Tibial nerve (tissue), 4 donors: ENCODE data around the gene DAZAP1. TPM values are rescaled to one million over a fixed set of nuclear protein-coding genes. Genes with fewer than 3 reads are reported as not detected.
"Not testable (repeated sequence)": the region's sequence is repeated elsewhere in the genome, so short reads cannot be mapped to it uniquely, and the experiment has no call there.

ENCODE experiments used
- DNase-seq, 2 donors: peaks; one replicate each; pipeline ENCODE4 v3.0.0-alpha.2; 2019; ENCODE audit warnings: low spot score in 2 of 2
- H3K27ac ChIP-seq, 4 donors: fragments of 200-600 bp; sonication (generic) in 3 of 4; one replicate each; pipeline ENCODE4 v1.5.1; 2017 to 2019; ENCODE audit warnings: mild to moderate bottlenecking in 1 of 4
- H3K27me3 ChIP-seq, 2 donors: fragments of 200-600 bp; sonication (generic) in 1 of 2; one replicate each; pipeline versions ENCODE4 v1.5.1 to v1.6.0; 2017 to 2019
- H3K36me3 ChIP-seq, 3 donors: fragments of 200-600 bp; sonication (generic); one replicate each; pipeline ENCODE4 v1.5.1; 2018 to 2019
- H3K4me1 ChIP-seq, 4 donors: fragments of 200-600 bp; sonication (generic) in 3 of 4; one replicate each; pipeline ENCODE4 v1.5.1; 2017 to 2019
- H3K4me3 ChIP-seq, 4 donors: fragments of 200-600 bp; sonication (generic) in 3 of 4; one replicate each; pipeline ENCODE4 v1.5.1; 2017 to 2019; ENCODE audit warnings: mild to moderate bottlenecking in 1 of 4, moderate library complexity in 1 of 4
- H3K9me3 ChIP-seq, 4 donors: fragments of 200-600 bp; sonication (generic) in 3 of 4; one replicate each; pipeline ENCODE4 v1.5.1; 2017 to 2019
- CTCF ChIP-seq, 5 experiments: fragments of 200-600 bp in 3 of 5; fragments of 450-650 bp in 2 of 5; sonication (generic) in 3 of 5; IDR thresholded peaks; one replicate each; pipeline ENCODE4 v1.5.1; 2016 to 2019; ENCODE audit warnings: antibody characterized with exemption in 5 of 5, mild to moderate bottlenecking in 3 of 5, moderate library complexity in 2 of 5
- EP300 ChIP-seq, 2 donors: sonication (generic); formaldehyde crosslinking; IDR thresholded peaks; one replicate each; pipeline ENCODE4 v1.6.1; 2017; ENCODE audit warnings: antibody characterized with exemption in 2 of 2, mild to moderate bottlenecking in 1 of 2
- POLR2A ChIP-seq, 2 donors: fragments of 450-650 bp; IDR thresholded peaks; one replicate each; pipeline ENCODE4 v1.6.1; 2017; ENCODE audit warnings: antibody characterized with exemption in 2 of 2, mild to moderate bottlenecking in 2 of 2, moderate library complexity in 2 of 2
- WGBS, 2 donors: methylation state at CpG; one replicate each; pipeline ENCODE4 v1.1.5; 2018; 5-methylcytosine and 5-hydroxymethylcytosine counted together
- total RNA-seq, 4 donors: library from RNA; depleted of rRNA; stranded (reverse); fragments of >200 nt; gene quantifications; one replicate each; pipeline ENCODE4 v1.1.0, GENCODE V29; 2016

The DAZAP1 gene
- total RNA-seq, 4 donors from 2014 or later, result 34.3 to 68.4 (median 61.0) TPM

- Histone ChIP-seq H3K4me1 (peaks cover 0 to 56% (median 36%) of the 10 kb centered on the region in 4 donors), H3K27me3 (no peaks in the 10 kb centered on the region)
Observed at GRCh38 chr19:1418951-1419738, 11.8 kb downstream of the DAZAP1 start.

GRCh38 chr19:1420085-1420484 lies 12.7 kb downstream of the DAZAP1 start:
- H3K4me3 ChIP-seq, DNase-seq, H3K9me3 ChIP-seq, H3K27me3 ChIP-seq, H3K27ac ChIP-seq: not testable (repeated sequence)
- 94% methylated on average over 20 to 25 of the region's 43 CpGs for WGBS, 2 donors
- peaks cover 0 to 71% (median 20%) of the 10 kb centered on the region in 3 donors for H3K36me3 ChIP-seq
- H3K4me1 ChIP-seq, result peaks cover 0 to 47% (median 33%) of the 10 kb centered on the region in 4 donors

More at GRCh38 chr19:1418951-1419738, 11.8 kb downstream of the DAZAP1 start:
- H3K27ac ChIP-seq, result peak overlapping the region in 2 of 4 donors; percentile 95 to 99
- peaks cover 0 to 62% (median 20%) of the 10 kb centered on the region in 3 donors for H3K36me3 ChIP-seq
- no peak for TF ChIP-seq POLR2A (IDR thresholded peaks at IDR 0.05)
- no peak for TF ChIP-seq EP300 (IDR thresholded peaks at IDR 0.05)
- TF ChIP-seq CTCF (IDR thresholded peaks at IDR 0.05), result no peak
- H3K9me3 ChIP-seq, result no peaks in the 10 kb centered on the region
- no peak overlapping the region for H3K4me3 ChIP-seq
- WGBS, 2 donors, result 84 to 85% methylated on average over 21 of the region's 21 CpGs
- no peak for DNase-seq

- no peak for TF ChIP-seq CTCF (IDR thresholded peaks at IDR 0.05)
- TF ChIP-seq POLR2A (IDR thresholded peaks at IDR 0.05), result no peak
- no peaks in the 10 kb centered on the region for H3K9me3 ChIP-seq
- H3K4me3 ChIP-seq, result no peak overlapping the region
- no peak overlapping the region for H3K27ac ChIP-seq
- DNase-seq, result no peak
- H3K27me3 ChIP-seq, result no peaks in the 10 kb centered on the region
- H3K4me1 ChIP-seq, result peaks cover 0 to 42% (median 29%) of the 10 kb centered on the region in 4 donors
- peaks cover 0 to 76% (median 20%) of the 10 kb centered on the region in 3 donors for H3K36me3 ChIP-seq
- WGBS, 2 donors, result 87 to 88% methylated on average over 15 of the region's 15 CpGs
Observed at GRCh38 chr19:1420590-1420989, 13.2 kb downstream of the DAZAP1 start.

- Histone ChIP-seq H3K4me3 (no peak overlapping the region), H3K27ac (no peak overlapping the region), H3K4me1 (peaks cover 0 to 34% (median 21%) of the 10 kb centered on the region in 4 donors), H3K36me3 (peaks cover 0 to 84% (median 20%) of the 10 kb centered on the region in 3 donors), H3K27me3 (no peaks in the 10 kb centered on the region), H3K9me3 (no peaks in the 10 kb centered on the region)
- 90 to 91% methylated on average over 33 to 35 of the region's 37 CpGs for WGBS, 2 donors
- DNase-seq, result no peak
- TF ChIP-seq CTCF (IDR thresholded peaks at IDR 0.05), result no peak
- no peak for TF ChIP-seq EP300 (IDR thresholded peaks at IDR 0.05)
- no peak for TF ChIP-seq POLR2A (IDR thresholded peaks at IDR 0.05)
Observed at GRCh38 chr19:1421218-1421957, 14.0 kb downstream of the DAZAP1 start.

GRCh38 chr19:1421958-1422305 lies 14.5 kb downstream of the DAZAP1 start:
- peaks cover 0 to 28% (median 16%) of the 10 kb centered on the region in 4 donors for H3K4me1 ChIP-seq
- H3K27me3 ChIP-seq, result no peaks in the 10 kb centered on the region
- H3K27ac ChIP-seq, result no peak overlapping the region
- peaks cover 0 to 90% (median 20%) of the 10 kb centered on the region in 3 donors for H3K36me3 ChIP-seq
- H3K9me3 ChIP-seq, result no peaks in the 10 kb centered on the region
- no peak for TF ChIP-seq POLR2A (IDR thresholded peaks at IDR 0.05)
- no peak for TF ChIP-seq EP300 (IDR thresholded peaks at IDR 0.05)
- TF ChIP-seq CTCF (IDR thresholded peaks at IDR 0.05), result no peak
- DNase-seq, result no peak
- no peak overlapping the region for H3K4me3 ChIP-seq
- 84 to 86% methylated on average over 19 to 20 of the region's 22 CpGs for WGBS, 2 donors
